IPS-15b (cell line): Measurements from ENCODE around the gene DNAJC17.

ENCODE experiments used
- H3K27me3 ChIP-seq: one replicate; pipeline ENCODE4 v1.6.1; 2013; ENCODE audit warnings: low read length; ENCODE audit not compliant: control insufficient read depth, insufficient read depth
- H3K36me3 ChIP-seq: one replicate; pipeline ENCODE4 v1.6.1; 2013; ENCODE audit warnings: low read length; ENCODE audit not compliant: control insufficient read depth, insufficient read depth
- H3K4me1 ChIP-seq: one replicate; pipeline ENCODE4 v1.6.1; 2013; ENCODE audit warnings: mild to moderate bottlenecking, low read length; ENCODE audit not compliant: control insufficient read depth, insufficient read depth
- H3K4me3 ChIP-seq: one replicate; pipeline ENCODE4 v1.5.1; 2013; ENCODE audit warnings: low read depth, low read length
- H3K9ac ChIP-seq: one replicate; pipeline ENCODE4 v1.6.1; 2013; ENCODE audit warnings: low read depth, mild to moderate bottlenecking, low read length
- H3K9me3 ChIP-seq: one replicate; pipeline ENCODE4 v1.6.1; 2013; ENCODE audit warnings: mild to moderate bottlenecking, low read length; ENCODE audit not compliant: control insufficient read depth, insufficient read depth

The DNAJC17 gene

GRCh38 chr15:40787344-40787841, 19.9 kb downstream of the DNAJC17 start:
- Histone ChIP-seq H3K4me1 (peaks cover 30% of the 10 kb centered on the region), H3K4me3 (no peak overlapping the region), H3K27me3 (no peaks in the 10 kb centered on the region), H3K9me3 (no peaks in the 10 kb centered on the region), H3K9ac (no peak overlapping the region), H3K36me3 (no peaks in the 10 kb centered on the region)

DNA sequence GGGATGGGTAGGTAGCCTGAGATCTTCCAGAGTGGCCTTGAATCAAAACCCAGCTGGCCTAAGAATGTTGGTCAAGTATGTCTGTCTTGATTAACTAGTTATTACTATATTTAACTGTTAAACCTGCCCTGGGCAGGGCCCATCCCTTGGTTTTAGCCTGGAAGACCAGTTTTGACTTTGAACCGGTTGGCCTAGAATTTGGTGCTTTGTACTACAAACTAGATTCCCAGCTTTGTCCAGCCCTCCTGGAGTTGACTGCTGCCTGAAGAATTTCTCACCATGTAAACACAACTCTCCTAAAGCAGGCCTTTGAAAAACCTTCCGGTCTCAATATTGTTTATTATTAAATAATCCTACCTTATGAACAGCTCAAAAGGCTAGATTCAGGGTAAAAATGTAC, 21.5 kb downstream of the DNAJC17 start:
- H3K9ac ChIP-seq = no peak overlapping the region
- peaks cover 31% of the 10 kb centered on the region for H3K4me1 ChIP-seq
- no peaks in the 10 kb centered on the region for H3K27me3 ChIP-seq
- no peak overlapping the region for H3K4me3 ChIP-seq
- H3K9me3 ChIP-seq = no peaks in the 10 kb centered on the region
- no peaks in the 10 kb centered on the region for H3K36me3 ChIP-seq

GRCh38 chr15:40785164-40785563, 22.1 kb downstream of the DNAJC17 start:
- H3K36me3 ChIP-seq = no peaks in the 10 kb centered on the region
- peaks cover 31% of the 10 kb centered on the region for H3K4me1 ChIP-seq
- no peak overlapping the region for H3K4me3 ChIP-seq
- no peak overlapping the region for H3K9ac ChIP-seq
- H3K9me3 ChIP-seq = no peaks in the 10 kb centered on the region
- no peaks in the 10 kb centered on the region for H3K27me3 ChIP-seq

GRCh38 chr15:40782609-40783227, 24.6 kb downstream of the DNAJC17 start:
- no peak overlapping the region for H3K4me3 ChIP-seq
- no peak overlapping the region for H3K9ac ChIP-seq
- peaks cover 20% of the 10 kb centered on the region for H3K4me1 ChIP-seq

DNA sequence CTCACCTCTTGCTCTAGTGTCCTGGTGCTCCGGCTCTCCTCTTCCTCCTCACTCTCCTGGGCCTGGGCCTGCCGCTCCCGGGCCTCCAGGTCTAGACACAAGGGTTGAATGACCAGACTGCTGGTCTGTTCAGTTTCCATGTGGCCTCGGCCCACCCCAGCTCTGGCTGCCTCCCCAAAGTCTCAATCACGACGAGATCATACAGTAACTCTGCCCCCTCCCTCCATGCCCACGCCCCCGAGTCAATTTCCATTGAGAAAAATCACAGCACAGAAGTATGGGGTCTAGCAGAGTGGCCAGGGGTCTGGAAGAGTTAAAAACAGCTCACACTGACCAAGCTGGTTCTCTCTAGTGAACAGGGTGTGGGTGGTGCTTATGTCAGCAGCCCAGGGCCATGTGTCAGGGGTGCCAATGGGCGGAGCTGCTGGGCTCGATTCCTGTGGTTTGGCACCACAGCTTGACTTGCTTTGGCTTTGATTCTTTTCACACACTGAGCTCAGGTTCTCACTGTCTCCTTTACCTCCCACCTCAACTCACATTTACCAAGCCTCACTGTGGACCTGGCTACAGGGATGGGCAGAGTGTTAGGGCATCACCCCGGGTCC, 30.6 kb downstream of the DNAJC17 start:
- Histone ChIP-seq H3K36me3 (peaks cover 41% of the 10 kb centered on the region), H3K27me3 (no peaks in the 10 kb centered on the region), H3K9me3 (no peaks in the 10 kb centered on the region), H3K4me1 (no peaks in the 10 kb centered on the region), H3K9ac (no peak overlapping the region), H3K4me3 (no peak overlapping the region)

More at GRCh38 chr15:40782609-40783227, 24.6 kb downstream of the DNAJC17 start:
- peaks cover 3% of the 10 kb centered on the region for H3K36me3 ChIP-seq
- H3K27me3 ChIP-seq = no peaks in the 10 kb centered on the region
- no peaks in the 10 kb centered on the region for H3K9me3 ChIP-seq

GRCh38 chr15:40775740-40776536, 31.3 kb downstream of the DNAJC17 start:
- Histone ChIP-seq H3K27me3 (no peaks in the 10 kb centered on the region), H3K4me1 (no peaks in the 10 kb centered on the region), H3K9ac (no peak overlapping the region), H3K9me3 (no peaks in the 10 kb centered on the region), H3K4me3 (no peak overlapping the region), H3K36me3 (peaks cover 41% of the 10 kb centered on the region)

GRCh38 chr15:40775007-40775406, 32.3 kb downstream of the DNAJC17 start:
- Histone ChIP-seq H3K36me3 (peaks cover 41% of the 10 kb centered on the region), H3K27me3 (no peaks in the 10 kb centered on the region), H3K9me3 (no peaks in the 10 kb centered on the region), H3K9ac (no peak overlapping the region), H3K4me3 (no peak overlapping the region), H3K4me1 (no peaks in the 10 kb centered on the region)

- Histone ChIP-seq H3K36me3 (peaks cover 41% of the 10 kb centered on the region), H3K4me1 (no peaks in the 10 kb centered on the region), H3K4me3 (no peak overlapping the region), H3K9me3 (no peaks in the 10 kb centered on the region), H3K27me3 (no peaks in the 10 kb centered on the region), H3K9ac (no peak overlapping the region)
These were observed 33.4 kb downstream of the DNAJC17 start for GRCh38 chr15:40773902-40774301.

- Histone ChIP-seq H3K9me3 (no peaks in the 10 kb centered on the region), H3K9ac (no peak overlapping the region), H3K36me3 (peaks cover 39% of the 10 kb centered on the region), H3K4me1 (no peaks in the 10 kb centered on the region), H3K27me3 (no peaks in the 10 kb centered on the region), H3K4me3 (no peak overlapping the region)
These were observed 33.8 kb downstream of the DNAJC17 start for GRCh38 chr15:40773496-40773895.

DNA sequence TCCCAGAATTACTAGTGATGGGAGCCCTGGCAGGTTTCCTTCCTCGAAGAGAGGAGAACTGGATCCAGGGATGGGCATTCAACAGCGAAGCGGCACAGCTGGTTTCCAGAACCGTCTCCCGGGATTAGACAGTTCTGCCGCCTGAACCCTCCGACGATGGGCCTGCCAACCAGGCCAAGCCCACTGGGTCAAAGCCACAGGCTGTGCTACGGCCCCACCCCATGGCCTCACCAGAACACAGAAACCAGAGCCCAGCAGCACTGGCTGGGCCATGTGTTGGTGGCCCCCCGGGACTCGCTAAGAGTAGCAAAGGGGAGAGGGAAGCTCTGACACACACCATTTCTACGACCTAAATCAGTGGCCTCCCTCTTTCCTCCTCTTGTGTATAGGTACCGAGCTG, 35.3 kb downstream of the DNAJC17 start:
- Histone ChIP-seq H3K9ac (no peak overlapping the region), H3K27me3 (no peaks in the 10 kb centered on the region), H3K9me3 (no peaks in the 10 kb centered on the region), H3K36me3 (peaks cover 47% of the 10 kb centered on the region), H3K4me3 (no peak overlapping the region), H3K4me1 (no peaks in the 10 kb centered on the region)

- Histone ChIP-seq H3K9me3 (no peaks in the 10 kb centered on the region), H3K9ac (no peak overlapping the region), H3K27me3 (no peaks in the 10 kb centered on the region), H3K4me1 (peaks cover 1% of the 10 kb centered on the region), H3K36me3 (peaks cover 40% of the 10 kb centered on the region), H3K4me3 (no peak overlapping the region)
These were observed 36.0 kb downstream of the DNAJC17 start for GRCh38 chr15:40771242-40771641.
